Cardiac muscle cell (in vitro differentiated cells and primary cell): ENCODE measurements around the gene TENM3. TPM values are rescaled to one million over a fixed set of nuclear protein-coding genes. Genes with fewer than 3 reads are reported as not detected.

ENCODE experiments used
- DNase-seq, 2 donors: peaks; one replicate each; pipeline versions ENCODE4 v3.0.0 to v3.0.0-alpha.2; 2010 to 2017; ENCODE audit warnings: low read depth in 1 of 2, low spot score in 1 of 2
- H3K27ac ChIP-seq: fragments of 200-600 bp; sonication (generic); 2 replicates; pipeline ENCODE4 v1.5.1; 2016
- H3K27me3 ChIP-seq: fragments of 200-600 bp; sonication (generic); 2 replicates; pipeline ENCODE4 v1.6.0; 2016; ENCODE audit warnings: control low read depth
- H3K36me3 ChIP-seq: fragments of 200-600 bp; sonication (generic); 2 replicates; pipeline ENCODE4 v1.5.1; 2016; ENCODE audit warnings: control low read depth
- H3K4me1 ChIP-seq: fragments of 200-600 bp; sonication (generic); 2 replicates; pipeline ENCODE4 v1.8.1; 2017; ENCODE audit warnings: low read depth, mild to moderate bottlenecking, mixed run types
- H3K4me3 ChIP-seq: fragments of 200-600 bp; sonication (generic); 2 replicates; pipeline ENCODE4 v1.5.1; 2016; ENCODE audit warnings: mild to moderate bottlenecking
- H3K9me3 ChIP-seq: fragments of 200-600 bp; sonication (generic); 2 replicates; pipeline ENCODE4 v1.5.1; 2017; ENCODE audit warnings: low read depth, mild to moderate bottlenecking, control low read depth
- polyA plus RNA-seq: library from polyadenylated mRNA; unstranded; fragments of >200 nt; fragmentation: Nextera tagmentation; extraction: Ambion mirVana; gene quantifications from 2 replicates; pipeline ENCODE4 v1.2.1, GENCODE V29; 2016
- total RNA-seq: library from RNA; depleted of rRNA; stranded (reverse); fragments of >200 nt; gene quantifications from 2 replicates; pipeline ENCODE4 v1.2.3, GENCODE V29; 2016
- TF ChIP-seq, protein P1 (sequence below): IDR thresholded peaks from 2 replicates; pipeline ENCODE4 v1.5.1; 2012; ENCODE audit warnings: low read depth, mild to moderate bottlenecking, low read length

TENM3 gene
- total and polyA plus RNA-seq, 2 experiments from 2014 or later, result 12.5 to 24.8 TPM

DNA sequence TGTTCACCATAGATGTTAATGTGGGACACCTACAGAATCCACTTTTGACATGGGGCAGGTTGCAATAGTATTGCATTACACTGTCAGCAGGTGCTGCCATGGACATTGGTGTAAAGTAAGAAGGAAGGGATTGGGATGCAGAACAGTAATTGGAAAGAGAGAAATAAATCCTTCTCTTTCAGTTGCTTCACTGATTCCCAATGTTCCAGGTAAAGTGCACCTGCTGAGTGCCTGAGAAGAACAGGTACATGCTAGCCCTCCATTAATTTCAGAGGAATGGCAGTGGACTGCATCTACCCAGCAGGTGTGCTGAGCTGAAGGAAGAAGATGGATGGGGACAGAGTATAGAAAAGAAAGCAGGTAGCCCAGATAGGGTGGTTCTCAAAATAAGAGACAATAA lies 248.5 kb downstream of the TENM3 start:
- TF ChIP-seq, protein P1, sequence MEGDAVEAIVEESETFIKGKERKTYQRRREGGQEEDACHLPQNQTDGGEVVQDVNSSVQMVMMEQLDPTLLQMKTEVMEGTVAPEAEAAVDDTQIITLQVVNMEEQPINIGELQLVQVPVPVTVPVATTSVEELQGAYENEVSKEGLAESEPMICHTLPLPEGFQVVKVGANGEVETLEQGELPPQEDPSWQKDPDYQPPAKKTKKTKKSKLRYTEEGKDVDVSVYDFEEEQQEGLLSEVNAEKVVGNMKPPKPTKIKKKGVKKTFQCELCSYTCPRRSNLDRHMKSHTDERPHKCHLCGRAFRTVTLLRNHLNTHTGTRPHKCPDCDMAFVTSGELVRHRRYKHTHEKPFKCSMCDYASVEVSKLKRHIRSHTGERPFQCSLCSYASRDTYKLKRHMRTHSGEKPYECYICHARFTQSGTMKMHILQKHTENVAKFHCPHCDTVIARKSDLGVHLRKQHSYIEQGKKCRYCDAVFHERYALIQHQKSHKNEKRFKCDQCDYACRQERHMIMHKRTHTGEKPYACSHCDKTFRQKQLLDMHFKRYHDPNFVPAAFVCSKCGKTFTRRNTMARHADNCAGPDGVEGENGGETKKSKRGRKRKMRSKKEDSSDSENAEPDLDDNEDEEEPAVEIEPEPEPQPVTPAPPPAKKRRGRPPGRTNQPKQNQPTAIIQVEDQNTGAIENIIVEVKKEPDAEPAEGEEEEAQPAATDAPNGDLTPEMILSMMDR, result no peak
- no peaks in the 10 kb centered on the region for H3K36me3 ChIP-seq
- no peaks in the 10 kb centered on the region for H3K9me3 ChIP-seq
- DNase-seq, result no peak
- H3K4me3 ChIP-seq, result no peak overlapping the region
- no peaks in the 10 kb centered on the region for H3K27me3 ChIP-seq
- H3K27ac ChIP-seq, result no peak overlapping the region
- H3K4me1 ChIP-seq, result peaks cover 5% of the 10 kb centered on the region

DNA sequence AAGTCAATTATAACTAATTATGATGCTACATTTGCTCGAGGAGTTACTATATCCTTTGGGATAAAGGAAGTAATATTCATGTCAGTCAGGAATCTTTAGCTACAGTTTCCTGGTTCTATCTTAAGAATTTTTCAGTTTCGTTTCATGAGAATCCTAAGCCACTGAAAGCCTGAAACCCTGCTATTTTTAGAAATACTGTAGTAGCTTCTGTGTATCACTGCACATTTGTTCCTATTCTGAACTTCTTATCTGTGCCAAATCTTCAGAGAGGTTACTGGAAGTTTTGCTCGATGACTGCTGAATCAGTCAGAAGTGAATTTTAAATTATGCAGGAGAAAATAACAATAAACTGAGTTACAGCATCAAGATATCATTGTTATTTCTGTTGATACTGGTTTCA lies 249.2 kb downstream of the TENM3 start:
- no peak overlapping the region for H3K27ac ChIP-seq
- no peak overlapping the region for H3K4me3 ChIP-seq
- no peaks in the 10 kb centered on the region for H3K9me3 ChIP-seq
- peaks cover 5% of the 10 kb centered on the region for H3K4me1 ChIP-seq
- no peaks in the 10 kb centered on the region for H3K27me3 ChIP-seq
- DNase-seq, result peak in 1 of 2 donors; percentile 36
- TF ChIP-seq, protein P1, result no peak
- H3K36me3 ChIP-seq, result no peaks in the 10 kb centered on the region

DNA sequence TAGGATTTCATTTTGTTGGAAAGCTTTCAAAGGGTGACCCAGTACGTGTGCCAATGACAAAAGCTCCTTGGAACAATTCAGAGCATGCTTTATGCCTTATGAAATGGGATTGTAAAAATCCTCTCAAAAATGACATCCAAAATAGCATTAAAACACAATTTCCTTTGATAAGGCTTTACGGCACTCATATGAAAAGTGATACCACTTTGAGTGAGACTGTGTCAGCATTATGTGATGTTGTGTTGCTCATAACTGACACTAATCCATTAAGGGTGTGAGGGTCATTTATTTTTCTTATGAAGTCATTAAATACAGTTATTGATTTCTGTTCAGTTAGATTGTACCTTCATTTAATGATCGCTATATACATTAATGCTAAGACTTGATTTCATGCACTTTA lies 250.2 kb downstream of the TENM3 start:
- peaks cover 5% of the 10 kb centered on the region for H3K4me1 ChIP-seq
- no peaks in the 10 kb centered on the region for H3K27me3 ChIP-seq
- no peaks in the 10 kb centered on the region for H3K36me3 ChIP-seq
- H3K4me3 ChIP-seq, result no peak overlapping the region
- no peaks in the 10 kb centered on the region for H3K9me3 ChIP-seq
- no peak overlapping the region for H3K27ac ChIP-seq
- TF ChIP-seq, protein P1, result no peak
- no peak for DNase-seq

DNA sequence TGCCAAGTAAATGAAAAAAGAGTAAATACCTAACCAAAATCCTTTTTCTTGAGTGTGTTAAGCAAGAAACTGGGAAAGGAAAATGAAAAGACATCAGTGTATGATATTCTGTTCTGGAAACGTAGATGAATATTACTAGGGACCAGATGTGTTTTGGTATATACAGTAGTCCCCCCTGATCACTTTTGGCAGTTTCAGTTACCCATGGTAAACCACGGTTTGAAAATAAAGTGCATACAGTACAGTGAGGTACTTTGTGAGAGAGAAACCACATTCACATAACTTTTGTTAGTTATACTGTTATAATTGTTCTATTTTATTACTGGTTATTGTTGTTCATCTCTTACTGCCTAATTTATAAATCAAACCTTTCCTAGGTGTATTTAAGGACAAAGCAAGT lies 250.9 kb downstream of the TENM3 start:
- Histone ChIP-seq H3K36me3 (no peaks in the 10 kb centered on the region), H3K27me3 (no peaks in the 10 kb centered on the region), H3K9me3 (no peaks in the 10 kb centered on the region), H3K27ac (no peak overlapping the region), H3K4me1 (peaks cover 5% of the 10 kb centered on the region), H3K4me3 (no peak overlapping the region)
- no peak for DNase-seq
- TF ChIP-seq, protein P1, result no peak

DNA sequence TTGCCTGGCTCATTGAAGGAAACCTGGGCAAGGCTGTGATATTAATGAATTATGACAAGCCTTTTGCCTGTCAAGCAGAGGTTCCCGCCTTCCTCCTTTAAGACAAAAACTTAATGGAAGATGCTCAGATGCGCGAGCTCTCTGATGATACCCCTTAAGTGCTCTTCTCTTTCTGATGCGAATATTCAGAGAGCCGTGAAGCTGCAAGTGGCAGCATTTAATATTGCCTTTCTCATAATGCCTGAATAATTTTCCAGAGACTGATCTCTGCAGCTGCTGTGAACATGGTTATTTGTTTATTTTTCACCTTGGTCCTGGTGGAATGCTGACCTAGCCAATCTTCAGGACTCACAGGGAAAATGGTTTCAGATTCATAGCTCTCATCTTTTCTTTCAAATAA lies 251.8 kb downstream of the TENM3 start:
- Histone ChIP-seq H3K4me3 (no peak overlapping the region), H3K36me3 (no peaks in the 10 kb centered on the region), H3K4me1 (peaks cover 5% of the 10 kb centered on the region), H3K27me3 (no peaks in the 10 kb centered on the region), H3K27ac (no peak overlapping the region), H3K9me3 (no peaks in the 10 kb centered on the region)
- no peak for DNase-seq
- TF ChIP-seq, protein P1, result no peak
